Sciatic nerve (tissue), 2 donors: ENCODE data around the gene TBX1. TPM values are rescaled to one million over a fixed set of nuclear protein-coding genes. Genes with fewer than 3 reads are reported as not detected.
A peak's percentile ranks its signal among the peaks of the same experiment; 100 is the strongest.

Experiments
- ATAC-seq: fragments of 200-7000 bp; cut with Tn5 transposase; one replicate; pipeline ENCODE4 v1.9.1; 2020; ENCODE audit warnings: mild to moderate bottlenecking, moderate library complexity
- DNase-seq: peaks from one replicate; pipeline ENCODE4 v3.0.0-alpha.2; 2020; ENCODE audit warnings: low spot score
- intact Hi-C: fragments of 100-400 bp; cut with DNase I; formaldehyde crosslinking; loops from one replicate; pipeline ENCODE4 v1.14.2; 2022
- total RNA-seq: library from RNA; stranded (reverse); fragmentation: NEBNext Ultra II Directional; extraction: Animal tissue kit (Norgen Biotek cat#: 25700); gene quantifications from one replicate; pipeline ENCODE4 v1.2.1, GENCODE V29; 2021
- donor health status: DM: no; HTN: no; CAD: no.
- donor health status: DM: no; HTN: no; CAD: no.

The TBX1 gene
- total RNA-seq, 1 donor from 2014 or later, result 4.2 TPM

DNA sequence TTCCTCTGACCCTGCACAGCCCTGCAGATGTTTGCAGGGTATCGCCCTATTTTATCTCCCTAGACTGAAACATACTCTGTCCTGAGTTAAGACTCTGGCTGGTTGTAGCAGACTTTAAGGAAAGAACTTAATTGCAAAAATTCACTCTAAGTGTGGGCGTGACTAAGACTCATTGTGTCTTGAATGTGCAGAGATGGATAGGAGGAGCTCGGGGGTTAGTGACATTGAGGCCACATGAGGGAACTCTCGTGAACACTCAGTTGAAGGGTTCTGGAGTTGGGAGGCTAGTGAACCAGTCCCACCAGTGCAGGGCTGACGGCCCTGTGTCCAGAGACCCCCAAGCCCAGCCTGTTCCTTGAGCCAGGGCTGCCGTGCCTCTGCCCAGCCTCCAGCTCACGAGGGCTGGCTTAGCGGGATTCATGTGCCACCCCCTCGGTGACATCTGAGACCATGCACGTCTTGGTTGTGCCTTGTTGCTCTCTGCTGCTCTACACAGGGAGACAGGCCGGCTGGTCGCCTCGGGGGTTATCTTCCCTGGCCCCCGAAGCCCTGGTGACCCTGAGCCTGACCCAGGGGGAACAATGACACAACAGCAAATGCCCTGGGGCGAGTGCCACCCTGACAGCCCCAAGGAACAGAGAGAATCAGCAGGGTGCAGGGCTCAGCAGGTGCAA lies 11.4 kb upstream of the TBX1 start:
- intact Hi-C loops, result no loop called here
- DNase-seq (no peak), ATAC-seq (no peak)

DNA sequence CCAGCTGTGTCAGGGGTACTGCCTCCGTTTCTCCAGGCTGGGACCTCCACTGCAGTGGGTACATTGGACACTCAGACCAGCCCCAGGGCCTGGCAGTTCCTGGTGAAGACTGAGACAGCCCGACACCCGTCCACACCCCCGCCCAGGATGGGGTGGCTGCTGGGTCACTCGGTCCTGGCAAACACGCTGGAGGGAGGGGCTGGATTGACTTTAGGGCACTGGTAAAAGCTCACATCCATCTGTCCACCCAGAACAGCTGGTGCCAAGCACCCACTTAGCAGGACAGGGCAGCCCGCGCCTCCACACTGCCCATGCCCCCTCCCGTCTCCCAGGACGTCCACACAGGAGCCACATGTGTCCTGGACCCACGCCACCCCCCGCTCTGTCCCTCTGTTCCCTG lies 10.7 kb upstream of the TBX1 start:
- no peak for DNase-seq
- intact Hi-C loops, result no loop called here

DNA sequence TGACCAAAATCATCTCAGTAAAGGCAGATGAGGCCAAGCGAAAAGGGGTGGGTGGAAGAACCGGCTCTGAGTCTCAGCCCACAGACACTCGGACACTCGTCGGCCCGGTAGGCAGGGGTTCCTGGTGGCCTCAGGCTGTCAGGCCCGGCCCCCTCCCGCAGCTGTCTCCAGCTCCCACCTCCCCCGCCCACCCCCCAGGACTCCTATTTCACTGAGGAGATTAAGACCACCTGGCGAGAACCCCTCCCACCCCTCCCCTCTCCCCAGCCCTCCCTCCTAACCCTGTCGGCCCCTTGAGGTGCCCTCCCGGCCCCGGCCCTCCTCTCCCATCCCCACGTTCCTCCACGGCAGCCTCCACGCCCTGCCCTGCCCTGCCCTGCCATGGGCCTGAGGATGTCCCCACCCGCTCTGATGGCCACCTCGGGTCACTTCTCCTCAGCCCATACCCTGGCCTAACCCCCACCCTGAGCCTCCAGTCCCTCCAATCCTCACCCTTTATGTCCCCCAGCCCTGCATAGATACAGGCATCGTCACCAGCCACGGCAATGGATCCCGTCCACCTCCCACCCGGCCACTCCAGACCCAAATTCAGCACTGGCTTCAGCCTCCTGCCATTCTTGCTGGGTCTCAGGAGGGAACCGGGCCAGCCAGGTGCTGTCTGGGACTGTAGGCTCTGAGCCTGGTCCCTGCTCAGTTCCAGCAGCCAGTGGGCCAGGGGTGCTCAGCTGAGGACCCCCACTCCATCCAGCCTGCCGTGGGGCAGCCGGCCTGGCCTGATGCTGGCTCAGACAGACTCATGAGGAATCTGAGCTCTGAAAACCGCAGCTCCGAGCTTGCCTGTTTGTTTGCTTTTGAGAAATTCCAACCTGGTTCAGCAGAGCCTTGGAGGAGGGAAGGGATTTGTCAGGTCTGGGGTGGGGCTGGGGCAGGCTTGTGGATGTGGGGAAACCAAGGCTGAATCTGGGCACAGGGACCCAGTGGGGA lies 9.8 kb upstream of the TBX1 start:
- ATAC-seq (no peak), DNase-seq (no peak)
- intact Hi-C loops, result no loop called here

More for the DNA sequence above, 10.7 kb upstream of the TBX1 start:
- ATAC-seq, result no peak

DNA sequence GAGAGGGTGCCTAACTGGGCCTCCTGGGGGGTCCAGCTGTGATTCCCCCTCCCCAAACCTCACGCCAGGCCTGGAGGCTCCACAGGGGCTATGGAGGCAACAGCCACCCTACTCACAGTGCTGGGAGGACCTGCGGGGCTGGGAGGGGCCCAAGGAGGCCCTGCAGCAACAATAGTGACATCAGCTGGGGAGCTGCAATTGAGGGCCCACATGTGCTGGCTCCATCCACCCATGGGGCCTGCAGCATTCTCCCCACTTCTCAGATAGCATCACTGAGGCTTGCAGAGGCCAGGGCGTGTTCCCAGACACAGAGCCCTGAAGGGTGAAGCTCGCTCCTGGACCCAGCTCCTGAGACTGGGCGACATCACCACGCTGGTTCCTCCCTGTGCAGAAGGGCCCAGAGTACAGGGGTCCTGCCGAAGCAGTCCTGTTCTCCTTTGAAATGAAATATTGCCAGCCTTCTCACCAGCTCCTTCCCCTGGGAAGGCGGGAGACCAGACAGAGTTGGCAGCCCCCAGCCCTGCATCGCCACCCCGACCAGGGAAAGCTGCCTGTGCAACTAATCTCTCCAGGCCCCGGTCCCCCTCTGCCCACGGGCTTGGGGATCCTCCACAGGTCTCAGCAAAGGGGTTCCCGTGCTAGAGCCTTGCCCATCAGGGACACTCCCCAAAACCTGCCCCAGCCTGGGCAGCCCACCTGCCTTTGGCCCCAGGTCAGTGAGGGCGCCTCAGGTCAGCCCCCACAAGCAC lies 8.9 kb upstream of the TBX1 start:
- no peak for ATAC-seq
- intact Hi-C loops, result no loop called here

DNA sequence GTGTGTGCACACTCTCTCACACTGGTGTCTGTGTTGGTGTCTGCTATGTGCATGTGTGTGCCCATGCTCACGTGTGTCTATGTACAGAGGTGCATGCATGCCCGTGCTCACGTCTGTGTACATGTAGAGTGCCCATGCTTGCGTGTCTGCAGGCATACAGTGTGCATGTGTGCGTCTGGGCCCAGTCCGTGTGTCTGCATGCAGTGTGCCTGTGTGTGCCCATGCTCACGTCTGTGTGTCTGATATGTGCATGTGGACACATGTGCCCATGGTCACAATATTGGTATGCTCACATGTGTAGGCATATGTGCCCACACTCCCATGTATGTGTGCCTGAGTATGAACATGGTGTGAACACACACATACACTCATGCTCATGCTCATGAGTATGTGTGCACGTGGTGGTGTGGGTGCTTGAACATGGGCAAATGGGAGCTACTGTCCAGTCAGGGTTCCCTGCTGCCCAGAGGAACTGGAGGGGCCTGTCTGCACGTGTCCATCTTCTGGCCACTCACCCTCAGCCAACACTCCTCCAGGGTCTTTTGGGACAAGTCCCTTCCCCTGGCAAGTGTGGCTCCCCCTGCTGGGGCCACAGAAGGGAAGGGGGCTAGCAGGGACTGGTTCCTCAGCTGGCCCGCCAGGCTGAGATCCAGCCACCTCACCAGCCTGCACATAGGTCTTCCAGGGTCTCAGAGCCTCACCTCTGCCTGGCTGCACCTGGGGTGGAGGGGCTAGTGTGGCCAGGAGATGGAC lies 7.3 kb upstream of the TBX1 start:
- no peak for DNase-seq
- intact Hi-C loops, result no loop called here
- ATAC-seq, result no peak

More for the DNA sequence above, 8.9 kb upstream of the TBX1 start:
- no peak for DNase-seq

DNA sequence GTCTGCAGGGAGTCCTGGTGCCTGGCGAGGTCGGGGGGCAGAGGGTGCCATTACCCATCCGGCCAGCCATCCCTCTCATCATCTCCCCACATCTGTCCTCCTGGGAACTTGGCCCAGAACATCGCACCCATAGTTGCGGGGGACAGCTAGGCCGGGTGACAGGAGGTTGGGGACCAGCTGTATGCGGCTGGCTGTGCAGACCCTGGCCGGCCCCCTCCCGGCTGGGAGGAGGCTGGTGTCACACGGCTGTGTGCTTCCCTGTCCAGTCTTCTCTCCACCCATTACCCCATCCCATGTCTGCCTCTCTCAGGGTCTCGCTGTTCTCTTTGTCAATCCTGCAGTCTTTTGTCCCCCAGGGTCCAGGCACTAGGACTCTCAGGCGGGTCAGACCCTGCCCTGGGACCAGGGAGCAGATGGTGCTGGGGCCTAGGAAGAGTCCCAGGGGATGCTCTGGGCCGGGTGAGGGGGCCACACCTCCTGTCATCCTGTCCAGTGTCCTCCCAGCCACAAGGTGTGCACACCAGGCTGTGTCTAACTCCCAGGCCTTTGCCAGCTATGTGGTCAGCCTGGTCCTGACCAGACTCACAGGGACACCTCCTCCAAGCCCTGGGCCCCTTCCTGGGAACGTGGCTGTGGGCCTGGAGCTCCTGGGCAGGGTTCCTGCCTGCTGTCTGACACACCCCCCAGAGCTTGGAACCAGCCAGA lies 6.4 kb upstream of the TBX1 start:
- ATAC-seq, result no peak
- DNase-seq, result no peak
- intact Hi-C loops, result no loop called here

DNA sequence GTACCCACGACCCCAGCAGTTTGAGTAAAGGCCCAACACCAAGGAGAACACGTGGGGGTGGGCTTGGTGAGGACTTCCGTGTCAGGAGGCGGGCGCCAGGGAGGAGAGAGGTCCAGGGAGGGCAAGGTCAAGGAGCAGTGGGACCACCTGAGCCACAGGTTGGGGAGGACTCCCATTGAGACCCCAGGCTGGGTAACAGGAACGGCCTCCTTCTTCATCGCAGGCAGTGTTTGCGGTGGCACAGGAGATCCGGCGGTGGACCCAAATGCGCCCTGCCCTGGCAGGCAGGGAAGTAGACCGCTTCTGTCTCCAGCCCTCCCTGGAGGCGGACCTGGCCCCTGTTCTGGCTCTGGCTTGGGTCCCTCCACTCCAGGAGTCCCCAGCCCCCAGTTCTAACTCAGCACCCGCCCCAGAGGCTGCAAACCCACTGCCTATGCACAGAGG lies 5.9 kb upstream of the TBX1 start:
- intact Hi-C loops, result no loop called here
- no peak for ATAC-seq
- no peak for DNase-seq

DNA sequence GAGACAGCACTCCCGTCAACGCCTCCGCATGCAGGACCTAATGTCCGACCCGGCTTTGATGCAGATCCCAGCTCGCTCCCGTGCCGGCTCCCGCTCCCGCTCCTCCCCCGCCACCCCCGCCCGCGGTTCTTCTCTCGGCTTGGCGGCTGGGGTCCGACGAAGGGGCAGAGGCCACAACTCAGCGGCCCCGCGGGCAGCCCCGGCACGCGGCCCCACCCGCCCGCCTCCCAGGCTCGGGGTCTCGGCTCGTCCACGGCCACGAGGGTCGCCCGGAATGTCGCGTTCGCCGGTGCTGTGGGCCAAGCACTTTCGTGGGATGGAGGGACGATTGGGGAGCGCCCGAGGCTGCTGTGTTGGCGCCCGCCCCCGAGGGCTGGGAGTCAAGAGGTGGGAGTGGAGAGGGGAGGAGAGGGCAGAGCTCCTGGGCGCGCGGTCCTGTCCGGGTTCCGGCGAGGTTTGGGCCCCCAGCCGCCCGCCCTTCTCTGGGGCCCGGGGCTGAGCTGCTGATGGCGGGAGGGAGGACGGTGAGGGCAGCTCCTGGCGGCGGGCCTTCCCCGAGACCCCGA lies 5.3 kb upstream of the TBX1 start:
- DNase-seq (no peak), ATAC-seq (no peak)
- intact Hi-C loops, result no loop called here

DNA sequence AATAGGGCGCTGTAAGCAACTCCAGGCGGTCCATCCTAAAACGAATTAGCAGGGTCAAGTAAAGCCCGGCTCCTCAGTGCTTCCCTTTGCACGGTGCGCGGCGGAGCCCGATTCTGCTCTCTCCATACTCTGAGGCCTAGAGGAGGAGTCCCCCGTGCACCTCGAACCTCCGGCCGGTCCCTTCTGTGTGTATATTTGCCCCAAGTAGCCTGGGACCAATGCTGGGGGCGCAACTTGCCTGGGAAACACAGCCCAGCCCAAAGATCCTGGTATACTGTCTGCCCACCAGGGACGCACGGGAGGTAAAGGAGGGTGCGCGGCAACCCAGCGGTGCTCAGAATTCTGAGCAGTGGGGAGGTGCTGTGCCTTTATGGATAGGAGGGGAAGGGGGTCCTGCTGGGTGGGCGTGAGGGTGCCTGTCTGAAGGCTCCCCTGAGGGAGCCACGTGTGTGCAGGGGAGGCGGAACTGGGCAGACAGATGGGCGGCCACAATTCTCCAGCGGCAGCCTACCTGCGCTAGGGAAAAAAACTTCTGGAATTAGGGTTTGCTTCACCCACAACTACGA lies 4.8 kb upstream of the TBX1 start:
- no peak for ATAC-seq
- intact Hi-C loops, result no loop called here
- DNase-seq, result no peak

DNA sequence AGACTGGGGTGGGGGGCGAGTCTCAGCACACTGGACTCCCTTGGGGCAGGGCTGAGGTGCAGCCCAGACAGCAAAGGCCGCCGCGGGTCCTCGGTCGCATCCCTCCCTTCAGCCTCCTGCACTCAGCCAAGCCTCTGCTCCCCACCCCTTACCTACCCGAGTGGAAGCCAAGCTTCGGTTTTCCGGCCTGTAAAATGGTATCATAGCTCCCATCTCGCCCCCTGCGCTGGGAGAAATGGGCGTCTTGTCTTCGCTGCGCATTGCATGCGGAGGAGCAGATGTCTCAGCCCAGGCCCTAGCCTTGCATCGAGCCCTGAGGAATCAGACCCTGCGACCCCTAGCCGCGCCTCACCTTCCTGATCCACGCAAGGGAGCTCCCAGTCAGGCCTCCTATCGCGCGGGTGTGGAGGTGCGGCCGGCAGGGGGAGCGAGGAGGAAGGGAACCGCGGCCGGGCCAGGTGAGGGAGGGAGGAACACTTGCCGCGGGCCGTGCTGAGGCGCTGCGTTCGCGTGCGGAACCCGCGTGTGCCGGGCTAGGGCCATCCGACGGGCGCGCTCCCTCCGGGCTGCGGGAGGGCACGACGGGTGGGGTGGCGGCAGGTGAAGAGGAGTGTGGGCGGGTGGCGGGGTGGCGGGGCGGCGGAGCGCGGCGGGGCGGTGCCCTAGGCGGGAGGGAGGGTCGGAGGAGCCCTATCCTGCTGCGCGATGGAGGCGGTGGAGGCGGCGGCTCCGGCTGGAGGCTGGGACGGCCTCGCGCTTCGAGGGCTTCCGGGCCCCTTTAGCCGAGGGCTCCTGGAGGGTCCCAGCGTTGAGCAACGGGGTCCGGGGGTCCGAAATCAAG lies 4.1 kb upstream of the TBX1 start:
- intact Hi-C loops, result no loop called here
- DNase-seq (no peak), ATAC-seq (peak; percentile 32)

DNA sequence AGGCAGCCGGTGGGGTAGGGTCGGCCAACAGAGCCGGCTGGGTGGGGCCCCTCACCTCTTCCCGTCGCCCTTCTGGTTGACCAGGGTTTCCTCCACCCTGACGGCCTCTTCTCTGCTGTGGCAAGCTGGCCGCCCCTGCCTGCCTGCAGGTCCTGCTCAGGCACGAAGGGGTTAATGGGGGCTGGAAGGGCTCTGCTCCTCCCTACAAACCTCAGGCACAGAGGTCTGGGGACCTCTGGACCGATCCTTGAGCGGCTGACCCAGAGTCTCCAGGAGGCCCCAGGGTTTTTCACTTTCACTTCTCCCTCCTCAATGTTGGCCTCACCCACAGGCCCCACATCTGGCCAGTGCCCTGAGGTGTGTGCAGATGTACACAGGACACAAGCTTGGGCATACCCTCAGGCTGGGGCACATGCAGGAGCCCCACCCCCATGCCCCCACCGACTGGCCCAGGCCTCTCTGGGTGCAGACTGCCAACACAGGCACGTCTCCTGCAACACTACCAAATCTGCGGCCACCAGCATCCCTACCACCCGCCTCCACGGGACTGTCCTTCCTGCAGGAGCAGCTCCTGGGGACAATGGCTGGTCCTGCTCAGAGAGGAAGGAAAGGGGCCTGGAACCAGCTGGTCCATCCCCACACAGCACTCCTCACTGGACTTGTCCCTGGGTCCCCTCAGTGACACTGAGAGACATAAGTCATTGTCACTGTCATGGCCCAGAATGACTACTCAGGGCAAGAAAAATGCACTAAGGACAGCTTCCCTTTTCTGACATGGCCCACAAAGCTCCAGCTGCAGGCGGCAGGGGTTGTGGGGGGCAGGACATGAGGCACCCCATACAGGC lies 3.2 kb upstream of the TBX1 start:
- intact Hi-C loops, result no loop called here
- ATAC-seq, result no peak
- no peak for DNase-seq

DNA sequence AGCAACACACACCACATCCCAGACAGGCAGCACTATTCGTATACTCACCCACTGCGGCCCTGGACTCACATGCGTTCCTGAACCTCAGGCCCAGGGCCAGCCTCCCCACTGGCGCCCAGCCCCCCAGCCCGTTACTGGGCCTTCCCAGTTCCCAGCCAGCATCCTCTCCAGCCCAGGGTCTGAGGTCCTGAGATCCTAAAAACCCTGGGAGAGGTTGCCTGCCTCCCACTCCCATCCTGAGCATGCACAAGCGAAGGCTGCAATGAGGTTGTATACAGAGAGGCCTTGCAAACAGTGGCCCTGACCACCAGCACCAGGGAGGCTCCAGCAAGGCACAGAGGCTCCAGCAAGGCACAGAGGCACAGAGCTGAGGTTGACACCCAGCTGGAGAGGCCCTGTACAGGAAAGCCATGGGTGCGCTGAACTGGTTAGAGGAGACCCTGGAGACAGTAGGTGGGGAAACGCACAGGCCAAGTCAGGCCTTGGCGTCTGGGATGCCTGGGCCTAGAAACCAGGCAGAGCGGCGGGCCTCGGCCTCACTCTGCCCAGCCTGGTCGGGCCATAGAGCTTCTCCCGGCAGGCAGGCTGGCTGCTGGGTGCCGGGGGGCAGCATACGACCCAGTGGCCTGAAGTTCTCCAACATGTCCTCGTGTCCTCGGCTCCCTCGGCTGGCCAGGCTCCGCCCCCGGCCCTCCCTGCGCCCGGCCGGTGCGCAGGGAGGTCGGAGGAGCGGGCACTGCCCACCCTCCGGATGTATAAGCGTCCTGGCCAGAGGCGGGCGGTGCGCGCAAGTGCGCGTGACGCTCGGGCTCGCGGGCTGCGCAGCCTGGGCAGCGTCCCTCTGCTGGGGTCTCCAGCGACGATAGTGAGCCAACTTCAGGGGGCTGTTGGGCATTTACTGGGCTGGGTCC lies 2.3 kb upstream of the TBX1 start:
- no peak for ATAC-seq
- no peak for DNase-seq
- intact Hi-C loops, result no loop called here

DNA sequence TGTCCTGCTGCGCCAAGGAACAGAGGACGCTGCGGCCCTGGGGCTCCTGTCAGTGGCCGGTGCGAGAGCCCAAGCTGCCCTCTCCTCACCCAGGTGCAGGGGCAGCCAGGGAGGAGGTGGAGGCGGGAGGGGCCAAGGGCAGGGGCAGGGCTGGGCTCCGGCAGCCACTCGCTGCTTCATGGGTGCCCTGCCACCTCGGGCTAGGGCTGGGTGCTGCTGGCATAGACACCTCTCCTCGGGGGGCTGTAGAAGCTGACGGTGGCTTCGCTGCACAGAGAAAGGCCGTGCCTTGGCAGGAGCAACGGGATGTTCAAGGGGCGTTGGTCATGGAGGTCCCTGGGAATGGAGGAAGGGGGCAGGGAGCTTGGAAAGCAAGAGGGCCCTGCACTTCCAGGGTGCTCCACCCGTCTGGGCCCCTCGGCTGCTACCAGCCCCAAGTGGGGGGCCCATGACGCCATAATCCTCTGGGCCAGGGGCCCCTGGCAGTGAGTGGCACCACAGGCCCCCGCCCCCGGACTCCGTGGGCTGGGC lies 1.6 kb upstream of the TBX1 start:
- no peak for ATAC-seq
- DNase-seq, result no peak
- intact Hi-C loops, result no loop called here

DNA sequence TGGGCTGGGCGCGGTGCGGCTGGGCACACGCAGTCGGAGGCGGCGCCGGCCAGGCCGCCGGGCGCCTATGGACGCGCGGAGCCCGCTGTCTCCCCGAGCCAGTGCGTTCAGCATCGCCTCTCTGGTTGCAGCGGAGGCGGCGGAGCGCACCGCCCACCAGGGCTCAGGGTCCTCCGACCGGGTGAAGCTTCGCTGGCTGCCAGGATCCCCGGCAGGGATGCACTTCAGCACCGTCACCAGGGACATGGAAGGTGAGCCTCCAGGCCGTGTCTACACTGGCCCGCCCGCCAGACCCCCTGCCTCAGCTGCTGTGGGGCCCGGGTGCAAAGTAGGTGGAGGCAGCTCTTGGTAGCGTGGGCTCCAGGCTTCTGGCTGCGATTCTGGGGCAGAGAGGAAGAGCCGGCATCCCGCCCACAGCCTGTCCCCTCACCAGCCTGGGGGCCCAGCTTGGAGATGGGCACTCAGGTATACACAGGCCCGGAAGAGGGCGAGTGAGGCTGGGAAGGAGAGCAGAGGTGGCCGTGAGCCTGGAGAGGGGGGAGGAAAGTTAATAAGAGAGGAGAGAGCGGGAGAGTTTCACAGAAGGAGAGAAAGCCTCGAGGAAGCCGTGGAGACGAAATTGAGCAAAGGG lies 1.0 kb upstream of the TBX1 start:
- intact Hi-C loops, result no loop called here
- DNase-seq, result no peak
- no peak for ATAC-seq
